Colon (tissue), 2 donors: ENCODE results near the gene SLC10A2.
"Not testable (repeated sequence)": the region's sequence is repeated elsewhere in the genome, so short reads cannot be mapped to it uniquely, and the experiment has no call there.

Experiments used
- FAIRE-seq: peaks from 2 replicates; lab custom pipeline; 2012; peaks lifted over from hg19 to GRCh38; lab: Jason Lieb, UNC
- donor health status: control.
- donor health status: control.

Gene SLC10A2, protein sequence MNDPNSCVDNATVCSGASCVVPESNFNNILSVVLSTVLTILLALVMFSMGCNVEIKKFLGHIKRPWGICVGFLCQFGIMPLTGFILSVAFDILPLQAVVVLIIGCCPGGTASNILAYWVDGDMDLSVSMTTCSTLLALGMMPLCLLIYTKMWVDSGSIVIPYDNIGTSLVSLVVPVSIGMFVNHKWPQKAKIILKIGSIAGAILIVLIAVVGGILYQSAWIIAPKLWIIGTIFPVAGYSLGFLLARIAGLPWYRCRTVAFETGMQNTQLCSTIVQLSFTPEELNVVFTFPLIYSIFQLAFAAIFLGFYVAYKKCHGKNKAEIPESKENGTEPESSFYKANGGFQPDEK

DNA sequence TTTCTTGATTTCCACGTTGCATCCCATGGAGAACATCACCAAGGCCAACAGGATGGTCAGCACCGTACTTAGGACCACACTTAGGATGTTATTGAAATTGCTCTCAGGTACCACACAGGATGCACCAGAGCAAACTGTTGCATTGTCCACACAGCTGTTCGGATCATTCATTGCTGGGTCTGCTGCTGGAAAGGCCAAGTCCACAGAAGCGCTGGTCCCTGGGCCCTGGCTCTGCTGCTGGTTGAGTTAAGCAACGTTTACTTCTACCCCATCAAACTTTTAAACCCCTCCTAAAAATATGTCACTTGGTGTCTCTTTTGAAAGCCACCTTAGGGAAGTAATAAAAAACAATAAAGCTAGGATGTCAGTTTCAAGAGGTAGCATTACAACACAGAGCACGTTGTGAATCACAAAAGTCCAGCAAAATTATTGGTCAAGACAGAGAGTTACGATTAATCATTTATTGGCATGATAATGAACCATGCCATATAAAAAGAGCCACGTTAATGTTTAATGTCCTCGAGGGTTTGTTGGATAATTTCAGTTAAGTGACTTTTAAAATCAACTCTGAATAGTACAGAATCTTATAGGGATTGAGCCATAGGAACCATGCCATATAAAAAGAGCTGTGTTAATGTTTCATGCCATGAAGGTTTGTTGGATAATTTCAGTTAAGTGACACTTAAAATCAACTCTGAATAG is at the start of gene SLC10A2:
Gene SLC10A2, minus strand, starts transcription at position 339 of the 702 bp plus-strand sequence. Its CDS starts 168 bp downstream, at position 171.
- no peak for FAIRE-seq

DNA sequence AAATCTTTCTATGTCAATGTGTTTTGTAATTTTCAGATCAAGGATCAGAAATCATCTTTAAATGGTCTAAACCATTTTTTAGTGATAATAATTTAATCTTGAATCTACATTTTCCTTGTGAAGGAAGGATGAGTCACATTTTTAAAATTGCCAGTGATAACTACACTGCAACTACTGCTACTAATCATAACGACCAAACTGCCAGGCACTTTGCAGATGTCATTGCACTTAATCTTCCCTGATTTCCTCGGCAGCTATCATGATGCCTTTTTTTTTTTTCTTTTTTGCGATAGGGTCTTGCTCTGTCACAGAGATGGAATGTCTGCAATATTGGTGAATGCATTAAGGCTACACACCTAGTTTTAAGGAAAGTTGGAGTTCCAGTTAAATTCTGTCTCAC is 41.4 kb upstream of the SLC10A2 start:
- no peak for FAIRE-seq

DNA sequence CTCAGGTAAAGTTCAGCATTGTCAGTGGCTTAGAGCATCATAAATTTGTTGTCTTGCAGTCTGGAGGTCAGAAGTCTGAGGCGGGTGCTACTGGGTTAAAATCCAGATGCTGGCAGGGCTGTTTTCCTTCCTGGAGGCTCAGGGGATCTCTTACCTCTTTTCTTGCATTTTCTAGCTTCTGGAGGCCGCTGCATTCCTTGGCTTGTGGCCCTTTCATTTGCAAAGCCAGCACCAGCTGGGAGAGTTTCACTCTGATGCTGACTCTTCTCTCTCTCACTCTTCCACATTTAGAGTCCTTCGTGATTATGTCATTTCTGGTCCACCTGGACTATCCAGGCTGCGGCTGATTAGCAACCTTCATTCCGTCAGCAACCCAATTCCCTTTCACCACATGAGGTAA is 38.1 kb upstream of the SLC10A2 start:
- no peak for FAIRE-seq

DNA sequence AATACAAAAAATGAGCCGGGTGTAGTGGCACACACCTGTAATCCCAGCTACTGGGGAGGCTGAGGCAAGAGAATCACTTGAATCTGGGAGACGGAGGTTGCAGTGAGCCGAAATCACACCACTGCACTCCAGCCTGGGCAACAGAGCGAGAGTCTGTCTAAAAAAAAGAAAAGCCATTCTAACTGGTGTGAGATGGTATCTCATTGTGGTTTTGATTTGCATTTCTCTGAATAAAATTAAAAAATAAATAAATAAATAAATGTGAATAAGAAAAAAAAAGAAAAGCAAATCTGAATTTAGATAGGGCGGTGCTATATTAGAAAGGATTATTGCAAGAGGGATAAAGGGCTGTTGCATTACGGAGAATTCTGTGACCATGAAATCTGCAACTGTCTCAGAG is 37.2 kb upstream of the SLC10A2 start:
- not testable (repeated sequence) for FAIRE-seq

DNA sequence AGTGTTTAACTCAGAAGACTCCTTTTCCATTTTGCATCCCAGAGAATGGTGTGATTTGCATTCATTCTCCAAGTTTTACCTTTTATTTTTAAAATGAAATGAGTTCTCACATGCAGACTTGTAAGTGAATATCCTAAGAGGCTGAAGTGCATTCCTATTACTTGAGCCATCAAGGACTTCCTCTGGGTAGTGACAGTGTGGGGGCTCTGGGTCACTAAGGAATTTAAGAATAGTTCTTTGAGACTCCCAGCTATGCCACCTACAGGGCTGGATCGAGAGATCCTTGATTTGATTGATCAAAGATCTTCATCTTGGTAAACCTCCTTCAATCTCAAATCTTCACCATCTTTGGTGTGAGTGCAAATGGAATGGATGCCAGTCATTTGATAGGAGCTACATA is 36.3 kb upstream of the SLC10A2 start:
- FAIRE-seq, result no peak

DNA sequence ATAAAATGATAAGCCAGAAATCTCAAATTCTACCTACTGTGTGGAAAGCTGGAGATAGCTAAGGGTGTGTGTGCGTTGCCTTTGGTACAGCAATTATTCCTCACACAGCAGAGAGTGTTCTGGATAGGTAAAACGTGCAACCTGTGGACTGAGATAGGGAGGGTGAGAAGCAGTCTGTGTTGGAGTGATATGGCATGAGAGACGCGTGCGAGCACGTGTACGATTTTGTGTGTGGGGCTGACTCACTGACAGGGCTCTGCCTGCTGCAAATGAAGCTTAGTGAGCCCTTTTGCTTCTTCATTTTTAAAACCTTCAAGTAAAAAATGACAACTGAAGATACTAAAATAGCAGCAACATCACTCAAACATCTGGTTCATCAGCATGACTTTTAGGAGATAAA is 35.7 kb upstream of the SLC10A2 start:
- no peak for FAIRE-seq

DNA sequence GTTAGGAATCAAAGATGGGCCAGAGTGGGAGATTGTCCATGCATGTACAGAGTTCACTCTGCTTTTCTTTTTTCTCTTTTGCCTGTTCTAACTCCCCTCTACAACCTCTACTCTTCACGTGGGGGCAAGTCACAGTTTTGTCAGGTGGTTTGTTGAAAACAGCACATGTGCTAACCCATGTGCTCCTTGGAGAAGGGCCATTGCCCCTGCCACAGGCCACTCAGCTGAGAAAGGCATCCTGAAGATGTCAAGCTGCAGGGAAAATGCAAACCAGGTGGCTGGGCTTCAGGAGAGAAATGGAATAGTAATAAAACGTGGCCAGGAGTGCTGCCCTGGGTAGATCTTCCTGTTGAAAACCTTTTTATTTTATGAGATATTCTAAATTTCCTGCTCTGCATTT is 35.3 kb upstream of the SLC10A2 start:
- FAIRE-seq, result no peak

DNA sequence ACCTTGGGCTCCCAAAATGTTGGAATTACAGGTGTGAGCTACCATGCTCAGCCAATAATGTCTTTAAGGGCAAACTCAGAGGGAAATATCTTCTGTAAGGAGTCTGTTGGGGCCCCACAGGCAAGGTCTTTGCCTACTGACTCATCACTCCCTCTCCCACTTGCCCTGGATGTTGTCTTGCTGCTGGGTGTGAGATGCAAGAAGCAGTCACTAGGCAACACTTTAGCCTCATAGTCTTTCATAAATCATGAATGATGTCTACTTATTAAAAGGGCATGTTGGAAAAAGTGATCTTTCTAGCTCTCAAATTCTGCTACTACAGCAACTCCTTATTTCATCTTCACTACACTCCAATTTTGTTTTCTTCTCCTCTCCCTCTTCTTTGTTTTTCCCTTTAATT is 34.6 kb upstream of the SLC10A2 start:
- no peak for FAIRE-seq

DNA sequence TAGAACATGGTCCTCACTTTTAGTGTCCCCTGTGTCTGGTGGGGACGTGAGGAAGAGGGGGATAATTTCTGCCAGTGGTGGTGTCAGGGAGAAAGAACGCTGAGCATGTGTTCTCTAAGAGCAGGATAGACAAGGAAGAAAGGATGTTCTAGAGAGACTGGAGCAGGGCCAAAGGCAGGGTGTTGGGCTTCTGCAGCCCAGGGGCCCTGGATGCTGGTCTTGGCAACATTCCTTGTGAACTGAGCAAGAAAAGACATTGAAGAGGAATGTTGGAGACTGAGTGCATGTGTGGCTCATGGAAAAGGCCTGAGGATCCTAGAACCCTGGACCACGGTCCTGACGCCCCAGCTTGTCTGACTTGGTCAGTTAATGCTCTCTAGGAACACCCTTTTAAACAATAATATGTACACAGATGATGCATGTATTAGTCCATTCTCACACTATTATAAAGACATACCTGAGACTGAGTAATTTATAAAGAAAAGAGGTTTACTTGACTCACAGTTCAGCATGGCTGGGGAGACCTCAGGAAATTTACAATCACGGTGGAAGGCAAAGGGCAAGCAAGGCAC is 33.6 kb upstream of the SLC10A2 start:
- no peak for FAIRE-seq

DNA sequence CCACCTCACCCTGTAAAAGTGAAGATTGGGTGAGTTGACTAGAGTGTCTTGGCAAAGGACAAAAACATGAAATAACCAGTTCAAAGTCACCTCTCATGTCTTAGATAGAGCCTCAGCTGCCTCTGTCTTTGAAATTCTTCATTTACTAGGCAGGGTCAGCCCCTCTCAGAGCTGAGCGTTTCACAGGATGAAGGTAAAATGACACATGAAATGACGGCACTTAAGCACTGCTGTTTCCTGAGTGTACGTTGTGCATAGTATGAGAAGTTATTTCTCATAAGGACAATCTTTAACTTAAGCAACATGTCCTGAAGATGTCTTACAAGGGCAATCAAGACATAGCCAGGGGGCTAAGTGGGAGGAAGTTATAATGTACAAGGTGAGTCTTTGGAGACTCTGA is 32.3 kb upstream of the SLC10A2 start:
- FAIRE-seq, result no peak

DNA sequence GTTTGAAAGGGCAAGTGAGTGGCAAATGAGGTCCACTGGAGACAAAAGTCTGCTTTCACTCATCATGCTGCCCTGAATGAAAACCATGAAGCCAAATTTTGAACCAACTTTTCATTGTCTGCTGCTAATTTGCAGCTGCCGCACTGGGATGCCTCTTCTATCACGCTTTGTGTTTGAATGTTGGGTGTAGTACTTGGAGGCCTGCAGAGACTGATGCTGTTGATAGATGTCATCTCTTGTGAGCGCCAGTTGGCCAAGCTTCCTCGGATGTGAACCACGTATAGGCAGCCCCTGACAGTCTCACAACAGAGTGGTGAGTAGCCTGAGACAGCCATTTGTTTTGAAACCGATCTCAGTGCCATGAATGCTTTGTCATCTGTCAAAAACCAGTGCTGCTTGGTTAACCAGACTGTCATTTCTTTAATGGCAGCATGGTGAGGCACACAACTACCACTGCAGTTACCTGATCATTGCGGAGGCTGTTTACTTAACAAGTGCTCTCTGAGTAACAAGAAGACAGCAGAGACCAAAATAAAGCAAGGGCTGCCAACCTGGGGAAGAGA is 31.2 kb upstream of the SLC10A2 start:
- no peak for FAIRE-seq

DNA sequence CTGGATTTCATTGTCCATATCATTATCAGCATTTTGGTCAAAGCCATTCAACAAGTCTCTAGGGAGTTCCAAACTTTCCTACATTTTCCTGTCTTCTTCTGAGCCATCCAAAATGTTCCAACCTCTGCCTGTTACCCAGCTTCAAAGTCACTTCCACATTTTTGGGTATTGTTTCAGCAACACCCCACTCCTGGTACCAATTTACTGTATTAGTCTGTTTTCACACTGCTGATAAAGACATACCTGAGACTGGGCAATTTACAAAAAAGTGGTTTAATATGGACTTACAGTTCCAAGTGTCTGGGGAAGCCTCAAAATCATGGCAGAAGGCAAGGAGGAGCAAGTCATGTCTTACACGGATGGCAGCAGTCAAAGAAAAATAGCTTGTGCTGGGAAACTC is 27.4 kb upstream of the SLC10A2 start:
- not testable (repeated sequence) for FAIRE-seq

DNA sequence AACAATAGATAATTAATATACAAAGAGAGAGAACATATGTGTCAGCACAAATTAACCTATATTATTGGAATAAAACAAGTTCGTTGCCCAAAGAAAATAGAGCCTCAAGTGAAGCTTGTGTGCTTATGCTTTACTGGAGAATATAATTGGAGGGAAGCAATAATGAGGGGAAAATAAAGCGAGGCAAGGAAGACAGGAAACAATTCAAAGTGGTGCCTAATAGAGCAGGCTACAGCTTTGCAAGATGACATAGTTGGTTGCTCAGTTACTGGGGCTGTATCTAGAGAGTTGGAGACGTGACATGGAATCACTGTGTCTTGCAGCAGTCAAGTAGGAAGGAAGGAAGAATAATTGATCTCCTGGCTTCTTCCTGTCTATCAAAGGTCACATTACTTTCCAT is 21.1 kb upstream of the SLC10A2 start:
- FAIRE-seq, result no peak

DNA sequence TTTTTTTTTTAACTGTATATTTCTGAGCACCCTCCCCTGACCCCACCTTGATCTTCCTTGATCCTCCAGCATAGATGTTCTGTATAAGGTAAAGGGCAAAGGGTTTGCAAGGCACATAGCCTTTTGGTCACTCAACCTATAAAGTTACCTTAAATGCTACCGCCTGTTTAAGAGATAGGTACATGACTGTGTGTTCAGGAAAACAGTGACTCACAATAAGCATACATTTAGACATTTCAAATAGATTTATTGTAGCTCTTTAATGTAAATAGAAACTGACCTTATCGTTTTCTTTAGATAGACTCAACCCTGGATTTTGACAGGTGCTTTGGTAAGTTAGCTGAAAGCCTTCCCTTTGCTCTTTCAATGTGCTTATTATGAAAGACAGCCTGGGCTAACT is 15.2 kb upstream of the SLC10A2 start:
- FAIRE-seq, result no peak

DNA sequence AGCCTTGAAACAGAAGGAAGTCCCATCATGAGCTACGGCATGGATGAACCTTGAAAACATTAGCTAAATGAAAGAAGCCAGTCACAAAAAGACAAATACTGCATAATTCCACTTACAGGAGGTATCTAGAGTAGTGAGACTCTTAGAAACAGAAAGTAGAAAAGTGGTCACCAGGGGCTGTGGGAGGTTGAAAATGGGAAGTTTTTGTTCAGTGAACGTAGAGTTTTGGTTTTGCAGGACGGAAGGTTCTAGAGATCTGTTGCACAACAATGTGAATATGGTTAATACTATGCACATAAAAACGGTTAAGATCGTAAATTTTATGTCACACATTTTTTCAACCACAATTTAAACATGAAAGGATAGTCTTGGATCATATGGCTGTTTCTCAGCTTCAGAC is 11.9 kb upstream of the SLC10A2 start:
- FAIRE-seq, result no peak

DNA sequence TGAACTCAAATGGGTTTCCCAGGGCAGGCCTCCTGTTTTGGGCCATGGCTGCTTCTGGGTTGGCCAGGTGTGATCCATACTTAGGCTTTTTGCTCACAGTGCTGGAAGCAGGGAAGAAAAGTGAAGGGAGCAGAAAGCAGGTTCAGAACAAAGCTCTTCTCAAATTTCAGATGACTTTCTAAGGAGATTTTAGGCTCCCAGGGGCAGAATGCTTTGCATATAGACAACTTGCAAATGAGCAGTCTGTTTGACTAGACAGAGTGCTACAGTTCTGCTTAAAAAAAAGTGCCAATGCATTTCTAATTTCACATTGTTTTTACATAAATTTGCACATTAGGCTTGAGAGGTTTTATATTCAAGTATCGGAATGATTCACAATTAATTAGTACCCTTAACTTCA is 2.6 kb upstream of the SLC10A2 start:
- no peak for FAIRE-seq

DNA sequence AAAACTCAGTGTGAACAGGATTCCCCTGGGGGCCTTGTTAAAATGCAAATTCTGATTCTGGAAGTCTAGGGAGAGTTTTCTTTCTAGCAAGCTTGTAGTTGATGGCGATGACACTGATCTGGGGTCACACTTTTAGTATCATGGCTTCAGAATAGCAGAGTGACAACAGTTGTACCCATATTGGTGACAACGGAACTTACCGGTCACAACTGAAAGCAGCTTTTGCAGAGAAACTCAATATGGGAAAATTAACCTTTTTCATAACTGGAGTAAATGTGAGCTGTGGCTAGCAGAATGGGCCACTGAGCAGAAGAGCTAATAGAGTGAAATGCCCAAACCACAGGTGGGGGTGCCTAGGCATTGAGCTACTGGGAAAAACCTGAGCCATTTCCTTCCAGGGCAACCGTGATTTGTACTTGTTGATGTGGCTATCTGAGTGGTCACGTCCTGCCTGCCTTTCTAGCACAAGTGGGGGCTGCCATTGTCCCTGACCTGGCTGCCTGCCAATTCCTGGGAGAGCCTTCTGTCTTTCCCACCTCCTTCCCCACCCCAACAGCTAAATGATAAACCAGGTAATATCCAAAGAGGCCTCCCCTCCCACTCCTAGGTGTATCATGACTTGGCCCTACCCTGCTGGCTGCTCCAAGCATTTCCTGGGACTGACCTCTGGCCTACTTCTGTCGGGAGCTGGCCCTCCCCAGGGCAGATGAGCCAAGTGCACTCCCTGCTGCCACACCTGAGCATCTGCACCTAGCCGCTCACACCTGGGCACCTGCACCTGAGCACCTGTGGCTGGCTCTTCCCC is 1.7 kb upstream of the SLC10A2 start:
- no peak for FAIRE-seq

DNA sequence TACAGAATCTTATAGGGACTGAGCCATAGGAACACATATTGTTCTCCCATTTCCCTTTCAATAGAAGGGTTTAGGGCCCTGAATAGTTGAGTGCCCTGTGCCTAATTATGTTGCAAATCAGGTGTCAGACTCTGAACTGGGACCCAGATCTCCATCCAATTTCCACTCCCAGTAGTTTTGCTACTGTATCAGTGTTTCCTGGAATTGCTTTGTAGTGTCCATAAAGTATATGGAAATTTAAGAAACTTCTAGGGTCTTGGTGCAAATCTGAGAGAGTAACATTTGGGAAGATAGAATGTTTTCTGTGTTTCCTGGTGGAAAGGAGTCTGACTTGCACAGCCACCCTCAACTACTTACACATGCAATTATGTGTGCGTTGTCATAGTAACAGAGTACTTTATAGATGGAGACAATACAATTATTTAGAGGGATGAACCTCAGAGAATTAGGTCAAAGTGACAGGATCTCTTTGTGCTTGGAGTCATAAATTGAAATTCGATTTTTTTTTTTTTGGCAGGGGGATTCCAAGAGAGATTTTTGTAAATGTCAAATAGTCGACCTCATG is 646 bp upstream of the SLC10A2 start:
- FAIRE-seq, result no peak

DNA sequence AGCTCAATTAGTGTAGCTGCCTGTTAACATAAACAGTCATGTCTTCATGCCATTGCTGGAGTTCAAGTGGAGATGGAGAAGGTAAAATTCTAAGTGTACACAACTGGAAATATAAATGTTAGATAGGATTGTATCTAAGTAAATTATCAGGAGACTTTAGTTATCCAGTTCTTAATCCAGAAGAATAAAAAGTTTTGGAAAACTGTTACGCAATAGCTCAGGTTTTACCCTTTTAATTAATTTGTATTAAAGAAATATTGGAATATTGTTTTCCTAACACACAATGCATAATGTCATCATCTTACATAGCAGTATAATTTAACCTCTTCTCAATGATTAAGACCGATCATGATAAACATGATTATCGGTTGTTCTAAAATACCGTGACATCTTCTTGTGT is 2.8 kb downstream of the SLC10A2 start:
- FAIRE-seq, result no peak

DNA sequence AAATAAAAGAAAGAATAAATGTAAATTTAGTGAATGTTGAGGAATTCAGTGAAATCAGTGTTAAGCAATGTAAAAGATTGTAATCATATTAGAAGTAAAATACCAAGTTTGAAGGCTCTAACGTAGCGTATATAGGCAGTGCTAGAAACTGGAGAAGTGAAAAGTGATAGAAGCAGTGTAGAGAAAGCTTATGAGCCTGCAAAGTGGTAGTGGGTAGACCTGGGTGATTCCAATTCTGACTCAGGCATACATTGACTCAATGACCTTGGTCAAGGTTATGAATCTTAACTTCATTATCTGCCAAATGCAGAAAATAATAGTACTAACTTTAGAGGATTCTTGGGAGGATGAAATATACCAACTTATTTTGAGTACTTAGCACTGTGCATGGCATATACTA is 4.1 kb downstream of the SLC10A2 start:
- FAIRE-seq, result no peak

DNA sequence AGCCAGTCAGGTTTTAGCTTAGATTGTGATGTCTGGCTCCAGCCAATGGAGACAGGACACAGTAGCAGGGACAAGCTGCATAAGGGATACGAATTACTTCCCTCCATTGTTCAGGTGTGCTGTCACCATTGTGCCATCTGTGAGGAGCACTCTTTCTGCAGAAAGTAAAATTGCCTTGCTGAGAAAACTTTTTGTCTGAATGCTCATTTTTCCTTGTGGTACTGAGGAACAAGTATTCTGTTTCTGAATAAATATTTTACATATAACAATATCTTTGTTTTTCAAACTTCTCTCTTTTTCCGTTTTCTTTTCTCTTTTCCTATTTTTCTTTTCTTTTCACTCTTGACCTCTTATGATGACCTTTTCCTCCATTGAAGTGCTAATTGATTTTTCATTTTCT is 10.2 kb downstream of the SLC10A2 start:
- FAIRE-seq, result no peak

DNA sequence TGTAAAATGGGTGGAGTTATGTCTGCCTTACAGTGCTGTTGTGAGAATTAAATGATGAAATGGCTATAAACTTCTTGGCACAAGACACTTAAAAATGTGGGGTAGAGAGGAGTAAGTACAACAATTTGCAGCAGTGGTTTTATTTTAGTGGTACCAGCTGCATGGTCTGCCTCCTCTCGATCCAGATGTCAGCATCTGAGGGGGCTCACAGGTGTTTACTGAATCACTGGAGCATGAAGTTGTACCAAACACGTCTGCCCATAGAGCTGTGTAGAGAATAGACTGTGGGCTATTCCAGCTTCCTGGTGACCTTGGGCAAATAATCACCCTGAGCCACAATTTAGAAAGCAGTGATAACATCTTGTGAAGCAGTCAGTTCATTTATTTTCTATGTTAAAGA is 11.1 kb downstream of the SLC10A2 start:
- no peak for FAIRE-seq
